Prostate gland (tissue), 2 donors: ENCODE data around the gene TMEM238L.

Source experiments
- POLR2A ChIP-seq: fragments of 450-650 bp; IDR thresholded peaks from one replicate; pipeline ENCODE4 v1.6.1; 2016; ENCODE audit warnings: antibody characterized with exemption, mild to moderate bottlenecking
- POLR2AphosphoS5 ChIP-seq: sonication (generic); formaldehyde crosslinking; IDR thresholded peaks from one replicate; pipeline ENCODE4 v1.6.1; 2017; ENCODE audit warnings: antibody characterized with exemption
- TF ChIP-seq, protein P1 (sequence below), 4 experiments: fragments of 200-600 bp in 2 of 4; fragments of 450-650 bp in 2 of 4; sonication (generic) in 2 of 4; IDR thresholded peaks; 1 replicate in 3 of 4; 2 replicates in 1 of 4; pipeline ENCODE4 v1.5.1; 2016 to 2019; ENCODE audit warnings: antibody characterized with exemption in 4 of 4, mild to moderate bottlenecking in 2 of 4, moderate library complexity in 2 of 4

- TF ChIP-seq, protein P1, sequence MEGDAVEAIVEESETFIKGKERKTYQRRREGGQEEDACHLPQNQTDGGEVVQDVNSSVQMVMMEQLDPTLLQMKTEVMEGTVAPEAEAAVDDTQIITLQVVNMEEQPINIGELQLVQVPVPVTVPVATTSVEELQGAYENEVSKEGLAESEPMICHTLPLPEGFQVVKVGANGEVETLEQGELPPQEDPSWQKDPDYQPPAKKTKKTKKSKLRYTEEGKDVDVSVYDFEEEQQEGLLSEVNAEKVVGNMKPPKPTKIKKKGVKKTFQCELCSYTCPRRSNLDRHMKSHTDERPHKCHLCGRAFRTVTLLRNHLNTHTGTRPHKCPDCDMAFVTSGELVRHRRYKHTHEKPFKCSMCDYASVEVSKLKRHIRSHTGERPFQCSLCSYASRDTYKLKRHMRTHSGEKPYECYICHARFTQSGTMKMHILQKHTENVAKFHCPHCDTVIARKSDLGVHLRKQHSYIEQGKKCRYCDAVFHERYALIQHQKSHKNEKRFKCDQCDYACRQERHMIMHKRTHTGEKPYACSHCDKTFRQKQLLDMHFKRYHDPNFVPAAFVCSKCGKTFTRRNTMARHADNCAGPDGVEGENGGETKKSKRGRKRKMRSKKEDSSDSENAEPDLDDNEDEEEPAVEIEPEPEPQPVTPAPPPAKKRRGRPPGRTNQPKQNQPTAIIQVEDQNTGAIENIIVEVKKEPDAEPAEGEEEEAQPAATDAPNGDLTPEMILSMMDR (IDR thresholded peaks at IDR 0.05): no peak
- no peak for TF ChIP-seq POLR2AphosphoS5
- no peak for TF ChIP-seq POLR2A
These were observed 46.8 kb downstream of the TMEM238L start for GRCh38 chr17:10757067-10757466.
